Skeletal muscle satellite cell (primary cell): ENCODE measurements around the gene E2F4.
A peak's percentile ranks its signal among the peaks of the same experiment; 100 is the strongest.

Source experiments
- H3K27me3 ChIP-seq: 2 replicates; pipeline ENCODE4 v1.7.0; 2013; ENCODE audit warnings: low read length; ENCODE audit not compliant: control insufficient read depth, insufficient read depth
- H3K36me3 ChIP-seq: 2 replicates; pipeline ENCODE4 v1.7.0; 2013; ENCODE audit warnings: mild to moderate bottlenecking, control low read depth, low read length; ENCODE audit not compliant: insufficient read depth
- H3K4me1 ChIP-seq: 2 replicates; pipeline ENCODE4 v1.7.0; 2013; ENCODE audit warnings: low read length; ENCODE audit not compliant: control insufficient read depth, insufficient read depth
- H3K4me2 ChIP-seq: 2 replicates; pipeline ENCODE4 v1.7.0; 2013; ENCODE audit warnings: mild to moderate bottlenecking, low read length
- H3K4me3 ChIP-seq: 2 replicates; pipeline ENCODE4 v1.7.0; 2013; ENCODE audit warnings: low read length
- H3K9ac ChIP-seq: 2 replicates; pipeline ENCODE4 v1.7.0; 2013; ENCODE audit warnings: mild to moderate bottlenecking, low read depth, low read length, moderate library complexity
- H3K9me3 ChIP-seq: replicated peaks from 2 replicates; pipeline ENCODE4 v1.7.0; 2013; ENCODE audit warnings: mild to moderate bottlenecking, control low read depth, low read length

The E2F4 gene

GRCh38 chr16:67210069-67210937 lies 18.3 kb downstream of the E2F4 start:
- Histone ChIP-seq H3K27me3 (no peaks in the 10 kb centered on the region), H3K4me2 (no peak overlapping the region), H3K4me1 (peaks cover 22% of the 10 kb centered on the region), H3K36me3 (no peaks in the 10 kb centered on the region), H3K4me3 (no peak overlapping the region), H3K9ac (no peak overlapping the region), H3K9me3 (no peaks in the 10 kb centered on the region)

GRCh38 chr16:67211674-67212073 lies 19.7 kb downstream of the E2F4 start:
- Histone ChIP-seq H3K9ac (no peak overlapping the region), H3K27me3 (no peaks in the 10 kb centered on the region), H3K9me3 (no peaks in the 10 kb centered on the region), H3K4me3 (no peak overlapping the region), H3K4me2 (no peak overlapping the region), H3K4me1 (peaks cover 17% of the 10 kb centered on the region), H3K36me3 (no peaks in the 10 kb centered on the region)

GRCh38 chr16:67212766-67213165 lies 20.8 kb downstream of the E2F4 start:
- Histone ChIP-seq H3K9me3 (no peaks in the 10 kb centered on the region), H3K4me3 (no peak overlapping the region), H3K4me2 (no peak overlapping the region), H3K4me1 (peaks cover 6% of the 10 kb centered on the region), H3K36me3 (no peaks in the 10 kb centered on the region), H3K9ac (no peak overlapping the region), H3K27me3 (no peaks in the 10 kb centered on the region)

- H3K4me3 ChIP-seq, result no peak overlapping the region
- no peak overlapping the region for H3K9ac ChIP-seq
- no peaks in the 10 kb centered on the region for H3K9me3 ChIP-seq
- no peaks in the 10 kb centered on the region for H3K27me3 ChIP-seq
- H3K4me2 ChIP-seq, result no peak overlapping the region
- H3K4me1 ChIP-seq, result no peaks in the 10 kb centered on the region
- no peaks in the 10 kb centered on the region for H3K36me3 ChIP-seq
These were observed 21.5 kb downstream of the E2F4 start for GRCh38 chr16:67213197-67214019.

GRCh38 chr16:67215706-67216105 lies 23.8 kb downstream of the E2F4 start:
- no peaks in the 10 kb centered on the region for H3K36me3 ChIP-seq
- H3K4me3 ChIP-seq, result no peak overlapping the region
- no peaks in the 10 kb centered on the region for H3K27me3 ChIP-seq
- H3K9me3 ChIP-seq, result no peaks in the 10 kb centered on the region
- H3K4me2 ChIP-seq, result no peak overlapping the region
- no peaks in the 10 kb centered on the region for H3K4me1 ChIP-seq
- no peak overlapping the region for H3K9ac ChIP-seq

GRCh38 chr16:67216612-67217490 lies 24.9 kb downstream of the E2F4 start:
- Histone ChIP-seq H3K4me1 (no peaks in the 10 kb centered on the region), H3K36me3 (no peaks in the 10 kb centered on the region), H3K4me2 (no peak overlapping the region), H3K27me3 (no peaks in the 10 kb centered on the region), H3K9me3 (no peaks in the 10 kb centered on the region), H3K4me3 (no peak overlapping the region), H3K9ac (no peak overlapping the region)

- Histone ChIP-seq H3K4me3 (no peak overlapping the region), H3K36me3 (peaks cover 9% of the 10 kb centered on the region), H3K4me2 (no peak overlapping the region), H3K4me1 (peaks cover 20% of the 10 kb centered on the region), H3K27me3 (no peaks in the 10 kb centered on the region), H3K9me3 (no peaks in the 10 kb centered on the region), H3K9ac (no peak overlapping the region)
These were observed 32.0 kb downstream of the E2F4 start for GRCh38 chr16:67223992-67224391.

GRCh38 chr16:67226295-67226803 lies 34.4 kb downstream of the E2F4 start:
- peaks cover 20% of the 10 kb centered on the region for H3K4me1 ChIP-seq
- peak overlapping the region; percentile 85 for H3K9ac ChIP-seq
- H3K27me3 ChIP-seq, result no peaks in the 10 kb centered on the region
- peak overlapping the region; percentile 87 for H3K4me2 ChIP-seq
- H3K36me3 ChIP-seq, result peaks cover 33% of the 10 kb centered on the region
- H3K4me3 ChIP-seq, result peak overlapping the region; percentile 89
- no peaks in the 10 kb centered on the region for H3K9me3 ChIP-seq

GRCh38 chr16:67226804-67227566 lies 35.0 kb downstream of the E2F4 start, which contains the start of gene TMEM208:
TSS of gene TMEM208 (plus strand) at chr16:67227130. CDS start at chr16:67227219, 89 bp downstream.
- Histone ChIP-seq H3K4me1 (peaks cover 20% of the 10 kb centered on the region), H3K9ac (peak within 1 kb of the TSS; percentile 93), H3K9me3 (no peaks in the 10 kb centered on the region), H3K36me3 (peaks cover 39% of the 10 kb centered on the region), H3K4me3 (peak within 1 kb of the TSS; percentile 89), H3K27me3 (no peaks in the 10 kb centered on the region), H3K4me2 (peak within 1 kb of the TSS; percentile 91)

GRCh38 chr16:67227567-67227921 lies 35.6 kb downstream of the E2F4 start:
- peaks cover 40% of the 10 kb centered on the region for H3K36me3 ChIP-seq
- peak overlapping the region; percentile 89 for H3K4me3 ChIP-seq
- H3K9ac ChIP-seq, result peak overlapping the region; percentile 93
- H3K9me3 ChIP-seq, result no peaks in the 10 kb centered on the region
- peak overlapping the region; percentile 91 for H3K4me2 ChIP-seq
- H3K4me1 ChIP-seq, result peaks cover 20% of the 10 kb centered on the region
- H3K27me3 ChIP-seq, result no peaks in the 10 kb centered on the region
